HEK293 (cell line): Measurements from ENCODE around the gene NTSR2.

Experiments
- CTCF ChIP-seq: fragments of 450-650 bp; formaldehyde crosslinking; IDR thresholded peaks from 2 replicates; pipeline ENCODE4 v1.5.1; 2016; ENCODE audit warnings: missing biosample characterization, missing genetic modification characterization
- SALL2 ChIP-seq: fragments of 450-650 bp; formaldehyde crosslinking; IDR thresholded peaks from 2 replicates; pipeline ENCODE4 v1.5.0; 2017; ENCODE audit warnings: missing biosample characterization, mild to moderate bottlenecking, missing genetic modification characterization, borderline replicate concordance
- ZBTB10 ChIP-seq: fragments of 450-650 bp; formaldehyde crosslinking; IDR thresholded peaks from 2 replicates; pipeline ENCODE4 v1.5.1; 2016; ENCODE audit warnings: missing biosample characterization, missing genetic modification characterization
- ZNF148 ChIP-seq: fragments of 450-650 bp; formaldehyde crosslinking; IDR thresholded peaks from 2 replicates; pipeline ENCODE4 v1.5.0; 2017; ENCODE audit warnings: missing biosample characterization, missing genetic modification characterization, borderline replicate concordance
- ZNF274 ChIP-seq, 2 experiments: fragments of 200-500 bp in 1 of 2; fragments of 450-650 bp in 1 of 2; sonication (Bioruptor generic) in 1 of 2; formaldehyde crosslinking in 1 of 2; IDR thresholded peaks; 2 replicates each; pipeline versions ENCODE4 v1.5.1 to v1.6.1; 2014 to 2016; ENCODE audit warnings: borderline replicate concordance in 1 of 2, inconsistent platforms in 1 of 2, low read length in 1 of 2, missing biosample characterization in 1 of 2, missing genetic modification characterization in 1 of 2
- ZNF501 ChIP-seq: fragments of 450-650 bp; formaldehyde crosslinking; IDR thresholded peaks from 2 replicates; pipeline ENCODE4 v1.5.1; 2016; ENCODE audit warnings: missing biosample characterization, missing genetic modification characterization
- ZSCAN4 ChIP-seq: fragments of 450-650 bp; formaldehyde crosslinking; IDR thresholded peaks from 2 replicates; pipeline ENCODE4 v1.5.1; 2017; ENCODE audit warnings: missing biosample characterization, missing genetic modification characterization
- TF ChIP-seq, protein P1 (sequence below): fragments of 450-650 bp; formaldehyde crosslinking; optimal IDR thresholded peaks from 2 replicates; pipeline ENCODE3; 2016; ENCODE audit warnings: missing biosample characterization, mild to moderate bottlenecking, missing genetic modification characterization

DNA sequence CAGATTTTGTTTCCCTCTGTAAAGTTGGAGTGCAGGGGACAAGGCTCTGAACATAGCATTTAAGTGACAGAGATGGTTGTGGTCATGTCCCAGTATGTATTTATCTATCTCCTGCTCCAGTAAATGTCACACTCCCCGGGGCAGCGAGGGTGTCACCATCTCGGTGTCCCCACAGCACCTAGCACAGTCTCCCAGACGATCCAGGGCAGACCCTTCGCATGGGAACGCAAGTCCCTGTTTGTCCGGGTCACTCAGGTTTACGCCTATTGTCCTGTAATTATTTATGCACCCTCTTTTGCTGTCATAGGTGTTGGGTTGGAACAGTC, 12.6 kb upstream of the NTSR2 start:
- TF ChIP-seq ZNF501 (no peak), ZNF274 (IDR thresholded peaks at IDR 0.05; ENCODE audit: low read length) (no peak), ZNF274 (tag by site-specific recombination; IDR thresholded peaks at IDR 0.05; ENCODE audit: borderline replicate concordance) (no peak), SALL2 (no peak), ZNF148 (no peak), ZSCAN4 (tag by site-specific recombination) (no peak), CTCF (tag by site-specific recombination) (no peak), ZBTB10 (tag by site-specific recombination) (no peak)
- TF ChIP-seq, protein P1, sequence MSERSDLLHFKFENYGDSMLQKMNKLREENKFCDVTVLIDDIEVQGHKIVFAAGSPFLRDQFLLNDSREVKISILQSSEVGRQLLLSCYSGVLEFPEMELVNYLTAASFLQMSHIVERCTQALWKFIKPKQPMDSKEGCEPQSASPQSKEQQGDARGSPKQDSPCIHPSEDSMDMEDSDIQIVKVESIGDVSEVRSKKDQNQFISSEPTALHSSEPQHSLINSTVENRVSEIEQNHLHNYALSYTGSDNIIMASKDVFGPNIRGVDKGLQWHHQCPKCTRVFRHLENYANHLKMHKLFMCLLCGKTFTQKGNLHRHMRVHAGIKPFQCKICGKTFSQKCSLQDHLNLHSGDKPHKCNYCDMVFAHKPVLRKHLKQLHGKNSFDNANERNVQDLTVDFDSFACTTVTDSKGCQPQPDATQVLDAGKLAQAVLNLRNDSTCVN = no peak
